C4-2B (cell line): Measurements from ENCODE around the gene ZKSCAN5.

Experiments used
- ZFX ChIP-seq: fragments of 450-650 bp; IDR thresholded peaks from 2 replicates; pipeline ENCODE4 v1.6.1; 2017
- TF ChIP-seq, protein P1 (sequence below): fragments of 450-650 bp; conservative IDR thresholded peaks from 2 replicates; pipeline ENCODE4 v1.5.1; 2017; ENCODE audit warnings: mild to moderate bottlenecking

DNA sequence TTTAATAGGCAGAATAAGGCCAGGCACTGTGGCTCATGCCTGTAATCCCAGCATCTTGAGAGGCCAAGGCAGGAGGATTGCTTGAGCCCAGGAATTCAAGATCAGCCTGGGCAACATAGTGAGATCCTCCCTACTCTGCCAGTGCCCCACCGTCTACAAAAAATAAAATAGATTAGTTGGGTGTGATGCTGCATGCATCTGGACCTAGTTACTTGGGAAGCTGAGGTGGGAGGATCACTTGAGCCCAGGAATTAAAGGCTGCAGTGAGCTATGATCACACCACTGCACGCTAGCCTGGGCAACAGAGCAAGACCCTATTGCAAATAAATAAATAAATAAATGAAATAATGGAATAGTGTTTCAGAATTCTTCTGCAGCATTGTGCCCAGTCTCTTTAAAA lies 31.2 kb downstream of the ZKSCAN5 start:
- TF ChIP-seq, protein P1, sequence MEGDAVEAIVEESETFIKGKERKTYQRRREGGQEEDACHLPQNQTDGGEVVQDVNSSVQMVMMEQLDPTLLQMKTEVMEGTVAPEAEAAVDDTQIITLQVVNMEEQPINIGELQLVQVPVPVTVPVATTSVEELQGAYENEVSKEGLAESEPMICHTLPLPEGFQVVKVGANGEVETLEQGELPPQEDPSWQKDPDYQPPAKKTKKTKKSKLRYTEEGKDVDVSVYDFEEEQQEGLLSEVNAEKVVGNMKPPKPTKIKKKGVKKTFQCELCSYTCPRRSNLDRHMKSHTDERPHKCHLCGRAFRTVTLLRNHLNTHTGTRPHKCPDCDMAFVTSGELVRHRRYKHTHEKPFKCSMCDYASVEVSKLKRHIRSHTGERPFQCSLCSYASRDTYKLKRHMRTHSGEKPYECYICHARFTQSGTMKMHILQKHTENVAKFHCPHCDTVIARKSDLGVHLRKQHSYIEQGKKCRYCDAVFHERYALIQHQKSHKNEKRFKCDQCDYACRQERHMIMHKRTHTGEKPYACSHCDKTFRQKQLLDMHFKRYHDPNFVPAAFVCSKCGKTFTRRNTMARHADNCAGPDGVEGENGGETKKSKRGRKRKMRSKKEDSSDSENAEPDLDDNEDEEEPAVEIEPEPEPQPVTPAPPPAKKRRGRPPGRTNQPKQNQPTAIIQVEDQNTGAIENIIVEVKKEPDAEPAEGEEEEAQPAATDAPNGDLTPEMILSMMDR: no peak
- no peak for TF ChIP-seq ZFX
